Activated CD8-positive, alpha-beta memory T cell treated with anti-CD3 and anti-CD28 coated beads, Interleukin-2, amount 50 U/mL, for 48 hours (primary cell): ENCODE data around the gene EXD3.

Experiments used
- DNase-seq: peaks from one replicate; pipeline ENCODE4 v3.0.0-alpha.2; 2020

EXD3 gene

DNA sequence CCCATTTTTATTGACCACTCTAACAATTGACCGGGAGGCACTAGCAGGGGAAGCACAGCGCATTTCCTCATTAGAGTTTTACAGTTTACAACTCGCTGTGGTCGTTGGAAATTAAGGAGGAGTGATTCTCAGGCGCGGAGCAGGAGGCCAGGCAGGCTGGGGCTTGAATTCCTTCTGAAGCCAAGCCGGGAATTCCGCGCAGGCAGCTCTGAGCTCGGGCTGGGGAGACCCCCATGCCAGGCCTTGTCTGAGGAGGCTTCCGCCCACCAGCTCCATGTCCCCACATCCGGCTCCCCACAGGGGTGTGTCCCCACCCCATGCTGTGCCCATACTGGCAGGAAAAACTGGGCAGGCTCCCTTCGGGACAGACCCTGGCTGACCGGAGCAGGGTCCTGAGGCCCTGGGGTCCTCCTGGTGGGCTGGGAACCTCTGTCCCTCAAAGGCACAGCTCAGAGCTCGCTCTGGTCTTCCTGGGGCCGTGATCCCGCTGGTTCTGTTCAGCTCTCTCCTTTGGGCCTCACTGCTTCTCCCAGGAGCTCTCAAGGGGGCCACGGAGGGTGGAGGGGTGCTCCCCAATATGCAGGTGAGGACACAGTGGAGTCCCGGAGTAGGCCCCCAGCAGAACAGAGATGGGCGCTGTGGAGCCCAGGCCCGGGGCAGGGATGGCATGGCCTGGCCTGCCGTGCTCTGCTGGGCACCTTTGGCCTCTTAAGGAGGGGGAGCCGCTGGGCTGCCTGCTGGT lies 119.6 kb downstream of the EXD3 start:
- no peak for DNase-seq

DNA sequence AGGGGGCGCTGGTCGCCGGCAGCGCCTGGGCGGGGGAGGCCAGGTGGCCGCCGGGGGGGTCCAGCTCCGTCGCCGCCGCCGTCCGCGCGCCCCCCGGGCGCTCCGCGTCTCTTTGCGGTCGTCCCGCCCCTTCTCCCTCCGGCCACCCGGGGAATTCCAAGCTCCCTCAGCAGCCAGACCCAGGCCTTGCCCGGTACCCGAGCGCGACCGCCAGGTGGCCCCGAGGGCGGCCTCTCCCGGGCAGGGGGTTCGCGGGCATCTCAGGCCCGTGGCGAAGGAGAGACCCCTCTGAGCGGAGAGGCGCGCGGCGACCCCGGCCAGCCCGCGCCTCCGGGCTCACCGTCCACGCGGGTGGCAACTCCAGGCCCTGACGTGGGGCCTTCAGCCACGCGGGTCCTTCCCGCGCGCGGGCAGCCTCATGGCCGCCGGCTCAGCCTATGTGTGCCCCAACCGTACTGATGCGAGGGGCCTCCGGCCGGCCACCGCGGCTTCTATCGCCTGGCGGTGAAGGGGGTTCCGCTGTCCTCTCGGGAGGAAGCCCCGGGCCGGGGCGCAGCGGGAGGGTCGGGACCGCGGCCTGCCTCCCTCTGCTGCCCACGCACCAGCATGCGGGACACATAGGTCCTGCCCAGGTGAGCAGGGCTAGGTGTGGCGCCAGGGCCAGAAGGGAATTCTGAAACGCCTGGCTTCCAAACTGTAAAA lies 120.4 kb downstream of the EXD3 start:
- DNase-seq: no peak

DNA sequence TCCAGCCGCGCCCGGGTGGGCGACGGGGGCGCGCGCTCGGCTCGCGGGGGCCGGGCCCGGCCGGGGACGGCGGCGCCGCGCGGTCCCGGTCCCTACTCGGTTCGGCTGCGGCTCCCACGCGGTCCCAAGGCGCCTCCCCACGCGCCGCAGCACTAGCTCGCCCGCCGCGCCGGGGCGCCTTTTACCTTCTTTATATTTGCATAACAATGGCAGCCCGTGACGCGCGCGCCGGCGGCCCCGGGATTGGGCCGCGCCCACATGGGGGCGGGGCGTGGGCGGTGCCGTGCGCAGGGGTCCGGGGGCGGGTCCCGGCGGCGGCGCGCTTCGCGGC lies 120.9 kb downstream of the EXD3 start, which contains the start of gene NRARP:
Gene NRARP, minus strand, starts transcription at position 154 of the 331 bp plus-strand sequence. CDS start 343 bp downstream, outside the sequence.
- peak; percentile 98 for DNase-seq

DNA sequence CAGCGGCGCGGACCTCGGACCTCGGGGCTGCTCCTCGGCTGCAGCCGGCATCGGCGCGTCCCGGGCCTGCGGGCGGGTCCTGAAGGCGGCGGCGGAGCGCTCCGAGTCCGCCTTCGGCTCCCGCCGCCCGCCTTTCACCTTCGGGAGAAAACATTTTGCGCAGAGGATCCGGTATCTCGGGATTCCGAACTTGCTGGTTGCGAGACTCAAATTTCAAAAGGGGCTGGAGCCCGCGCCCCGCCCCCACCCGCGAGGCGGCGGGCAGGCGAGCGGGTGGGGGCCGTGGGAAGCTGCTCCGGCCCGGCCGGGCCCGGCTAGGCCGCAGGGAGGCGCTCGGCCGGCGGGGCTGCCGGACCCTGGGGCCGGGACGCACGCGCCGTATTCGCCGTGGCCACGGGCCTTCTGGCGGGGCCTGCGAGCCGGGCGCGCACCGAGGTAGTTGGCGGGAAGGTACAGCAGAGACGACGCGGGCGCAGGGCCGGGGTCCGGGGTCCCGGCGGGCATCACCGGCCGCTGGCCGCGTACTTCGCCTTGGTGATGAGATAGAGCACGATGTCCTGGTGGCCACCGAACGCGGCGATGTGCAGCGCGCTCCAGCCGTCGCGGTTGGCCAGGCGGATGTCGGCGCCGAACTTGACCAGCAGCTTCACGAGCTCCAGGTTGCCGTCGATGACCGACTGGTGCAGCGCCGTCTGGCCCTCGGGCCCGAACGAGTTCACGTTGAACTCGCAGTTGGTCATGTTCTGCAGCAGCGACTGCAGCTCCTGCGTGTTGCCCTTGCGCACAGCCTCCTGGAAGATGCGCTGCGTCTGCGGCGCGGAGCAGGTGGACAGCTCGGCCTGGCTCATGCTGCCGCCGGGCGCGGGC lies 121.6 kb downstream of the EXD3 start:
- peak; percentile 63 for DNase-seq

DNA sequence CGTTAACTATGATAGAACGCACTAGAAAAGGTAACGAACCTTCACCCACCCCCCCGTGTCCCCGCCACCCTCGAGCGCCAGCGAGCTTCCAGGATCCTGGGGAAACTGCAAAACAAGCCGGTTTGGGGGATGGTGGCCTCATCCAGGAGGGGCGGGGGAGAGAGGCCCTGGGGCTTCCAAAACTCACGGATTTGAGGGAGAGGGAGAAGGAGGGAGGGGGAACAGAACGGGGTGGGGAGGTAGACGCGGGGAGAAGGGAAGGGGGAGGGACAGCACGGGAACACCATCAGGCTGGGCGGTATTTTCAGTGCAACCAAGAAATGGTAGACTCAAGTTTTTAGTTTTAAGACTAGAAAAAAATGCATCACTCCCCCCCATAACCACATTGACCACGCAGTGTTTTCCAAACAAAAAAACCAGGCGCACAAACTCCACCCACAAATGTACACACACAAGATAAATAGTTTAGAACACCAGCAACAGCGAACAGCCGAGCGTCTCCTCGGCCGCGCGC lies 122.3 kb downstream of the EXD3 start:
- no peak for DNase-seq

DNA sequence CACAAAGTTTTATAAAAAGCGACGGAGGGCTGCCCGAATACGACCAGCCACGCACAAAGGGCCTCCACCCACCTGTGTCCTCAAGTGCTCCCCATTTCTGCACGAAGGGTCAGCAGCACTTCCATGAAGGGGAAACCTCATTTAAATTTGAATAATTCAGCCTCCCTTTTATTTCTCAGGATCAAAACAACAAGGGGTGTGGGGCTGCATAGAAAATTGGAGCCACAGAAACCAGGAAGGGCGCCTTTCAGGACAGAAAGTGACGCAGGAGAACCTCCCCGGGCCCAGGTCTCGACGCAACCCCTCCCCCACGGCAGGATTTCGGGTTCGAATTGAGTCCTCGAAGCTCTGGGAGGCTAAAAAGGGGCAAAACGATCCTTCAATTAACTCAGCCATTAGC lies 123.0 kb downstream of the EXD3 start:
- DNase-seq: no peak

DNA sequence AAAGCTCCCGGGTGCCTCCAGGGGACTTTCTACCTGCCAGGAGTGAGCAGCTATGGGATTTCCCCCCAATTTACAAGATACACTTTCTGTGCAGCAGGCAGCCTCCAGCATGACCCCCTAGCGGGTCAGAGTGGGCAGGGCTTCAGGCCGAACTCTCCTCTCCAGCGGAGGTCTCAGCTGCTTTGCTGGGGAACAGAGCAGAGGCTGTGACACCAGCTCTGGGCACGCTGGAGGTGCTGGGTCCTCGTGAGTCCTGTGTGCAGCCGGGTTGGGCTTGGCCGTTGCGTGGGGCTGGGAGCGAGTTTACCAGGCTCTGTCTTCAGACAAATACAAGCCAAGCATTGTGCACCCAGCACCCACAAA lies 123.8 kb downstream of the EXD3 start:
- no peak for DNase-seq

DNA sequence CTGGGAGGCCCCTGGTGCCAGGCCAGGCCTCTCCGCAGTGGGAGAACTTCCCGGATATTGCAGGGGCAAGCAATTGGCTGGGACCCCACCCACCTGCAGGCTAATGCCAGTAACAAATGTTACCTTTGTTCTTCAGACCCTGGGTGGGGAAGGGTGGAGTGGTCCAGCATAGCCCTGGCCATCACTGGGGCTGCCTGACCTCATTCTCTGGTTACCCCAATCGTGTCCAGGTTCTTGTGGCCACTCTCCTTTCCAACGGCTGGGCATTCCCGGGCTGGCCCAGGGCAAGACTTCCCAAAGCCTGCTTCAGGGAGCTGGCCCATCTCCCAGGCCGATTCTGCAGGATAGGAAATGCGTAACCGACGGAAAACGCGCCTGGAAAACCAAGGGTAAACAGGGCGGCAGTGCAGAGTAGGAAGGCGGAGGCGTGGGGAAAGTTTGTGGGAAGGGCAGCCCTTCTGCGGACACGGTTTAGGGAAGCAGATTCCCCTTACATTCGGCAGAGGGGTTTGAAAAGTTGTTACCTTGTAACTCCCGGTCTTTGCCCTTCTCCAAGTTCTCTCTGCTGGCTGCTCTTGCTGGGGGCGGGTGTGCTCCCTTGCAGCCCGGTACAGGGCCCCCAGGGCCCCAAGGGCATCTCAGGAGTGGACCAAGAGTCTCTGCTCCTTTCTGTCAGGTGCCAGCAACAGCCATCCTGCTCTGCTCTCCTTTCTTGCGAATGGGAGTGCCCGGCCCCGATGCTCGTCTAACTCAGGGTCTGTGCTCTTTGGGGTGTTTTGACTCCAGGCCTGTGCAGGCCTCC lies 124.4 kb downstream of the EXD3 start:
- DNase-seq: no peak

DNA sequence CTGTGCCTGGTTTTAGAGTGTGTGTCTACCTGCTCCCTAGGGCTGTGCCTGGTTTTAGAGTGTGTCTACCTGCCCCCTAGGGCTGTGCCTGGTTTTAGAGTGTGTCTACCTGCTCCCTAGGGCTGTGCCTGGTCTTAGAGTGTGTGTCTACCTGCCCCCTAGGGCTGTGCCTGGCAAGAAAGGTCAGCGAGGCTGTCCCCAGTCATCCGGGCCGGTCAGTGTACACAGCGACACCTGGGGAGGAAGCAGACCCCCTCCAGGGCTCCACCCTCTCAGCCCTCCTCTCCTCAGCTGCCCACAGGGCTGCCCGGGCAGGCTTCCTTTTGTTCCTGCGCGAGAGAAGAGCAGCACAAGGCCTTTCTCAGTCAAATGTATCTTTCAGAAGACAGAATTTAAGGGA lies 125.0 kb downstream of the EXD3 start:
- no peak for DNase-seq

DNA sequence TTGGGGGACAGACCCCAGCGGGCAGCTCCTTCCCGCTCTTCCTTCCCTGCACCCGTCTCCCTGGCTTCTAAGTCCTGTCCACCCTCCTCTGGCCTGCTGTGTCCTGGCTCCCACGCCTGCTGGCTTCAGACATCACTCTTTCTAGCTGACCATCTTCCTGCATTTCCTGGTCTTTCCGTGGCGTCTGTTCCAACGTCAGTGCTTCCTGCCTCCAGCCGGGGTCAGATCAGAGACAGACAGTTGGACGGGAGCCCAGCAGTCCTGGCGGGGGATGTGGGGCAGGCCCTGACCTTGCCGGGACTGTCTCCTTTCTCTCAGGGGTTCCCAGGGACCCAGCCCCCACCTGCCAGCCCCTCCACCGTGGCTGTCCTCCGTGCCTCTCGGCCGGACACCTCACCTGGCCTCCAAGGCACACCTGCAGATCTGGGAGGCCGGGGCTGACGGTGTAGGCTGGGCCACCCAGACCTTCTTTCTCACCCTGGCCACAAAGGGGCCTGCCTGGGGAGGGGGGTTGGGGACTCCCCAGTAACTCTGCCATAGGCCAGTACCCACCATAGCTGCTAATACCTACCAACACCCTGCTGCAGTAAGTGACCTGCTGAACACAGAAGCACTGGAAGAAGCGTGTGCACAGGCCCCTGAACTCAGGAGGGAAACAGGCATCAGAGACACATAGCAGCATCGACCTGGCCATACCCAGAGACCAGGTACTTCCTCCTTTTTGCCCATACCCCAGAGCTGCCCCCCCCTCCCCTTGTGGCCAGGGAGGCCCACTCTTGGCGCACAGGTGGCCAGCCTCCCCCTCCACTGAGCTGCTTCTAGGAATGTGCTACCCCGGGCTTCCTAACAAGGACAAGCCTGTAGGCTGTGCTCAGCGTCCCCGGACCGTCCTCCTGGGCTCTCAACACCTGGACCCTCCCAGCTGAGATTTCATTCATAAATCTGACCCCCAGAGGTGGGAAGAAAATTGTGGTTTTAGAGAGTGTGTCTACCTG lies 126.0 kb downstream of the EXD3 start:
- DNase-seq: no peak

DNA sequence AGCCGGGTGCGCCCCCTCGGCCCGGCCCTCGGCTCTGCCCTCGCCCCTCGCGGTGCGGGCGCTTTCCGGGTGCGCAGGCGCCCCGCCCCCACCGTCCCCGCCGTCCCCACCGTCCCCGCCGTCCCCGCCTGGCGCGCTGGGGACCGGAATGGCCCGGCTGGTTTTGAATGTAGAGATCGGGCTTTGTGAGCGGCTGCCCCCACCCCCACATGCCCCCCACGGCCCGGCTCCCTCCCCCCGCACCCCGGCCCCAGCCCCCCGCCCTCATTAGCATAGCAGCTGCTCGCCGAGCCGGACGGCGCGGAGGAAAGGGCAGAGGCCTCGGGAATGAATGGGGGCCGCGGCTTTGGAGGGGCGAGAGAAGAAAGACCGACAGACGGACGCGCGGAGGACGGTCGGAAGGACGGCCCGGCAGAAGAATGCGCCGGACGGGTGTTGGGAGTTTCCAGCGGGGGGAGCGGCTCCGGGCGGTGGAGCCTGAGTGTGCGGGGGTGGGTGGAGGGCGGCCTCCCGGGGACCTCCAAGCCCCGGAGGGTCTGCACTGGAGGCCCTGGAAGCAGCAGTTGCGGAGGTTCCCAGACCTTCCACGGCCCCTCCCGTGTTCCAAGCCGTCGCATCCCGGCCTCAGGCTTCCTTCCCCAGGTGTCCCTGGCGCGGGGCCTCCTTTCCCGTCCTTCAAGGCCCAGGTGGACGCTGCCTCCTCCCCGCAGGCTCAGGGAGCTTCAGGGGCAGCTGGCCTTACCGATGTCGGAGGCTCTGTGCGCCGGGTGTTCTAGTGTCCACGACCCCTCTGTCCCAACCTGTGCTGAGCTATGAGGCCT lies 126.9 kb downstream of the EXD3 start:
- no peak for DNase-seq

DNA sequence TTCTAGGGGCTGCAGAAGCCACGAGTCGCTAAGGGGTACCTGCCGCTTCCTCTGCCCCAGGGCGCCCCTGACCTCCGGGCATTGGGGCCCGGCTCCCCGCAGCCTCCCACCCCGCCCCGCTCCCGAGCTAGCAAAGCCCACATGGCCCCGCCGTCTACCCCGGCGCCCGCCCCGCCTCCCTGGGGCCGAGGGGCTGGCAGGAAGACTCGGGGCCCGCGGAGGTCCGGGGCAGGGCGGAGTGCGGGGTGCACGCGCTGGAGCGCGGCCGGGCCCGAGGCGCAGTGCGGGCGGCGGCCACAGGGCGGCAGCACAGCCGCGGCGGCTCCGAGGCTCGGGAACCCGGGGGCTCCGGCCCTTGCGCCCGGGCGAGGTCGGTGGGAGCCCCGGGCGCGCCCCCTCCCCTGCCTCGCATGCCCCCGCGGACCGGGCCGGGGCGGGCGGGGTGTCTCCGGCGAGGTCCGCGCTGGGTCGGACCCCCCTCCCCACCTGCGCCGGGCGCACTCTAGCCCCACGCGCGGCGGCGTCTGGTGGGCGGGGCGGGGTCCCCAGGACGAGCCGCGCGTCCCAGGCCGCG lies 127.6 kb downstream of the EXD3 start:
- DNase-seq: peak; percentile 84

DNA sequence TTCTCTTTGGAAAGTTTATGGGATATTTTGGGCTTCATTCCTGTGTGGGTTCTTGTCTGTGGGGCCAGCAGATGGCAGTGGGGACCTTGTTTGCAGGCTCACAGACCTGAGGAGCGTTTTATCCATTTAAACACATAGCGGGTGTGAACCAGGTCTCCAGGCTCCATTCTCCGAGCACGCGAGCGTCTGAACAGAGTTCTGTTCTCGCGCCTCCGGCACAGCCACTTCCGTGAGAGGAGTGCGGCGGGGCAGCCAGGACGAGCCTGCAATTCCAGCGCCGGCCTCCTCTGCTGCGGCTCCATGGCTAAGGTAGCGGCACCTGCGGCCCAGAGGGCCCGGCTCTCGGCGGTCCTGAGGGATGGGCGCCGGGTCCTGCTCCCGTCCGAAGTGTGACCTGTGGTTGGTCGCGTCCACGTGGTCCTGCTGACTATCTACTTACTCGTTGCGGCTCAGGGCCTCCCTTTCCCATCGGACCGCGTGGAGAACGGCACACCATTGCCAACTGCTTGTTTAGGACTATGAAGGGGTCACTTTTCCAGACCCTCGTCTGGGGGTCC lies 128.2 kb downstream of the EXD3 start:
- peak; percentile 65 for DNase-seq

DNA sequence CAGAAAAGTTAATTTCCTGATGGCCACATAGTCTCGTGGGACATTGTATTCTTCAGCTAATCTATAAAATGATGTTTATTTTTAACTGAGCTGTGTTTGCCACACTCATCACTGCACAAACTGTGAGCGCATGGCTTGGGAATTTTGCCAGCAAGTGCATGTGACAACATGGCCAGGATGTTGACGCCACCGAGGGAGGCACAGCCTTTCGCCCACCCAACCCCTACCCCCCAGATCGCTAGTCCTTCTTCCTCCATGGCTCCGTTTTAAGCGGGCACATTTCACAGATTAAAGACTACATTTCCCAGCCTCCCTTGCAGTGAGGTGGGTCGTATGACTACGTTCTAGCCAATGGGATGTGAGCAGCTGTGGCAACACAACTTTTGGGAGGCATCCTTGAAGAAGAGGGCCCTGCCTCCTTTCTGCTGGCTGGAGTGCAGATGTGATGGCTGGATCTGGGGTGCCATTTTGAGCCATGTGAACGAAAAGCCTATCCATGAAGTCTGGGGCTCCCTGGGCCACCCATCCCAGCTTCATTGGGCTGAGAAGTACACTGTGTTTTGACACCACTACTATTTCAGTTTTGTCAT lies 128.8 kb downstream of the EXD3 start:
- no peak for DNase-seq

DNA sequence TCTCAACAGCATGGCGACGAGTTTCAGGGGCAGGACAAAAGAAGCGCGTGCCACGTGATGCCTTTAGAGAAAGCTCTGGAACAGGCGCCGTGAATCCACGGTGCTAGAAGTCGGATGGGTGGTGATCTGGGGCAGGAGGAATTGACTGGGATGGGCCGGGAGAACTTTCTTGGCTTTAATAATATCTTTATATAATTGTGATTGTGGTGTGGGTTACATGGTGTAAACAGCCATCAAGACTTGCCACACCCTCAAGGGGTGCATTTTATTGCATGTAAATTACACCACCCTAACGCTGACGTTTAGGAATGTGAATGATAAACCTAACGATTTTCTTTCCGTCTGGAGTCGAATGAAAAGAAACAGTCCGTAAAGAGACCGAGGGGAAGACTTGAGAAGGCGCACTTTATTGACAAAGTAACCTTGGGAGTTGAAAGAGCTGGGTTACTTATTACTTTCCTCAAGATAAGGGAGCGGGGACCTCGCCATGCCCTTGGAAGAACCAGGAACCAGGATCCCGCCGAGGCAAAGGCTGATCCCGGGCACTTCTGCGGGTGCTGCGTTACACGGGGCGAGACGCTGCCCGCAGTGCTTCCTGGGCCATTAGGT lies 129.4 kb downstream of the EXD3 start:
- DNase-seq: no peak

DNA sequence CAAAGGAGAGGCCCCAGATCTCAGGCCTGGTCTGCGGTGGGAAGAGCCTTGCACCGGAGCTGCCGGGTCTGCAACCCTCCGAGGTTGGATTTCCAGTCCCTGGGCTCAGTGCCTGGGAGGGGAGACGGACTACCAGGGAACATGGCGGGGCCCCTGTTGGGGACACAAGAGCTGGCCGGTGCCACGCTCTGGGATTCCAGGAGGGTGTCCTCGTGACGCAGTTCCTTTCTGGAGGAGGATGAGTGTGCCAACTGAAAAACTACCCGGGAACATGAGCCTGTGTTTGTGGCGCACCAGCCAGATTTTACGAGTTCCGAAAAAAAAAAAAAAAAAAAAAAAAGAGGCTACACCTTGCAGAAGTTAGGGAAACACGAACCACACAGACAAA lies 129.9 kb downstream of the EXD3 start:
- no peak for DNase-seq

DNA sequence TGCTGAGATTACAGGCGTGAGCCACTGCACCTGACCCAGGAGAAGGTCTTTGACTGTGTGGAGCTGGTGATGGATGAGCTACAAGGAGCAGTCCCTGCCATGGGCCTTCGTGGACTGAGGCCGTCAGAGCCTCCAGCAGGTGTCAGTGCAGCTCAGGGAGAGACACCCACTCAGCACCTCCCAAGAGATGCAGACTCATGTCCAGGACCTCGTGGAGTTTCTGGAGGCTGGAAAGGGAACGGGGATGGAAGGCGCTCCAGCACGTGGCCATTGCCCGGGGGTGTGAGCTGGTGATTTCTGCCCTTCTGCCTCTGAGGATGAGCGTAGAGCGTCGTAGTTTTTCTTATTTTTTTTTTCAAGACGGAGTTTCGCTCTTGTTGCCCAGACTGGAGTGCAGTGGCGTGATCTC lies 136.0 kb downstream of the EXD3 start:
- no peak for DNase-seq

DNA sequence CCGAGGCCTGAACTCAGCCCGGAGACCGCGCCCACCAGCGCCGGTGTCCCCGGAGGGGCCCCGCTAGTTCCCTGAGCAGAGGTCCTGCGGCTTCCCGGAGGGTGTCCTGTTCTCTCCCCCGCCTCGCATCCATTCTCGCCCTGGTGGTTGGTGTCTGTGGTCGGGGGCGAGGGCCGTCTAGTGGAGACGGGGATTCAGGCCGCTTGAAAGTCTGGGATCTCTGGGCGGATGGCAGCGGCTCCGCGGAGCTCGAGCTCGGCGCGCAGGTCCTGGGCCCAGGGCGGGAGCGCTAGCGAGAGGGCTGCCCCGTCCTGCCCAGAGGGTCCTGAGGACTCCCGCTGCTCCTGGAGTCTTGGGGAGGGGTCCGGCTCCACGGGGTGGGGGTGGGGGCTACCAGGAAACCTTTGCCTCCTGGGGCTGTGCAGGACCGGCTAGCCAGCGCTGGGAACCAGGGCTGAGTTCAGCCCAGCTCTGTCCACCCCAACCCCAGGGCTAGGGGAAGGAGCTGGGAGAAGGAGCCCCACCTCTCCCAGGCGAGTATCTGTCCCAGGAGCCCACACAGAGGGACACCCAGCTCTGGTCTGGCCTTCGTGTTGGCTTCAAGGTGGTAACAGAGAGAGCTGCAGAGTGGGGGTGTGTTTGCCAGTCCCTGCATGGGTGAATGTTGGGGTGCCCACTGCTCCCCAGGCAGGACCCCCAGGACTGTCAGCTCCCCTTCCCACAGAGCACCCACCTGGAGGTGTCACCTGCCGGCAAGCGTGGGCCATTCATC lies 141.4 kb downstream of the EXD3 start:
- DNase-seq: no peak
